GM13977 (cell line): ENCODE results near the gene MAX.

Source experiments
- DNase-seq: peaks from one replicate; pipeline ENCODE4 v3.0.0; 2012; ENCODE audit warnings: low spot score
- CTCF ChIP-seq: IDR thresholded peaks from 2 replicates; pipeline ENCODE4 v1.5.1; 2012; ENCODE audit warnings: mild to moderate bottlenecking, control low read depth; ENCODE audit not compliant: insufficient read depth; ENCODE audit errors: extremely low read depth, missing control alignments
- in situ Hi-C: fragments of 300-500 bp; cut with MboI; formaldehyde crosslinking; loops from one replicate; pipeline ENCODE4 v1.12.0; 2022; ENCODE audit warnings: low sequenced_read_pairs, low pct_unique_long_range_greater_than_20kb, mixed read lengths, inconsistent platforms; ENCODE audit not compliant: unreplicated experiment

Gene MAX

DNA sequence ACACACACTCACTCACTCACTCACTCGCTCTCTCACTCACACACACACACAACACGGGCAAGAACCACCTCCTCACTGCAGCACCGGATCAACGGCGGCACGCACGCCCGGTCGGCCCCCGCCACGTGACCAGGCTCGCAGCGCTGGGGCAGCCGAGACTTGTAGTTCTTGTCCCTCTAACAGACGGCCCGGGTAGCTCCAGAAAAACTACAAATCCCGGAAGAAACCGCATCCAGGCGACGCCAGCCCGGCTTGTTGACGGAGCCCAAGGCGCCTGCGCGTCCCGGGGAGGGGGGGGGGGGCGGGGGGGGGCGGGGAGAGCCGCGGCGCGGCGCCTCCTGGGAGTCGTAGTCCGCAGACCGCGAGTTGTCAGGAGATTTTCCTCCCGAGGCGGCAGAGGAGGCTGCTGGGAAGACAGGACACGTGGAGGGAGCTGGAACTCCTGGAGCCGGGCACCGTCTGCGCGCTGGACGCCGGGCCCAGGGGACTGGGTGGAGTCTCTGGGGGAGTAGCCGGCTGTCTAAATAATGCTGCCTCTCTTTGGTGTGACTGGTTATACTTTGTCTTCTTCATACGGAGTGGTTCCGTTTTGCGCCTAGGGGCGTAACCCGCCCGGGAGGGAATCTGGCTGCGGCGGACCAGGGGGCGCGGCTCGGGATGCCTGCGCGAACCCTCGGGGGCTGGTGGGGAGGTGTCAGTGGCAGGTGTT, at the start of gene MAX:
Gene MAX, minus strand, starts transcription at position 77 of the 709 bp plus-strand sequence. CDS start 178 bp downstream, outside the sequence.
- no peak for TF ChIP-seq CTCF
- DNase-seq = peak; percentile 97
- in situ Hi-C loops = no loop called here

DNA sequence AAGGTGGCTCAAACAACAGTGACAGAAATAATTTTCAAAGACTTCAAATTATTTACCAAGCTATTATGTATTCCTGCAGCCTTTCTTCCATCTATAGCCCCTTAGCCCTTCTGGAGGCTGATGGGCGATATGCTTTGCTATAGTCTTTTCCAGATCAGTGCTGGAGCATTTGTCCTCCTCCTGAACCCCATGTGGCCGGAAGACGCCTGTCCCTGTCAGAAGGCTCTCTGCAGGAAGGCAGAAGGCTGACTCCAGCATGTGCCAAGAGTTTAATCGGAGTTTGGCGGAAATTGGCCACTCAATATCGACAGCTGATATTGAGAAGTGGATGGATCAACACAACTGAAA, 49.3 kb upstream of the MAX start:
- no peak for TF ChIP-seq CTCF
- in situ Hi-C loops = no loop called here
- no peak for DNase-seq

DNA sequence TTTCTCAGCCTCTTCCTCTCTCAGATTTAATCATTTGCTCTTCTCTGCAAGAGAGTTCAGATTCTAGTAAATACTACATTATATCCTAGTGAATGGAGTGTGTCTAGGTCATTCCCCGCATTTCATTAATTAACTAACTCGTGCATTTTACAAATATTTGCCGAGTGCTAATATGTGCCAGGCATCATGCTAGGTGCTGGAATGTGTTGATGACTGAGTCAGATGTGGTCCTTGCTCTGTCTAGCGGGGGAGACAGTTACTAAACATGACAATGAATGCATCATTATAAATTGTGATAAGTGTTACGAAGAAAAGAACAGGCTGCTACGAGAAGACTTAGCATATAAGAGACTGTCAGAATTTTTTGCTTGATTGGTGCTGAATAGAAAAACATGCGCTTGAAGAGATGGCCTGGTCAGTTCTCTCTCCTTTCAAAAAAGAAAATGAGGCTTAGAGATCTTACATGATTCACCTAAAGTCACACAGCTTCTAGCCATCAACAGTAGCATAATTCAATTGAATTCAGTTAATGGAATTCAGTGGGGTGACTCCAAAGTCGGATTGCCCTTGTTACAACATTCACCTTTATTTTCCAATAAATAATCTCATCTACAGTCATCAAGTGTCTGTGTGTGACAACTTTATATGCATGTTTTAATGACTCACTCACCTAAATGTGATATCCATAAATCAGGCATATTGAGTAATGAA, 48.7 kb upstream of the MAX start:
- TF ChIP-seq CTCF = no peak
- in situ Hi-C loops = no loop called here
- DNase-seq = no peak

DNA sequence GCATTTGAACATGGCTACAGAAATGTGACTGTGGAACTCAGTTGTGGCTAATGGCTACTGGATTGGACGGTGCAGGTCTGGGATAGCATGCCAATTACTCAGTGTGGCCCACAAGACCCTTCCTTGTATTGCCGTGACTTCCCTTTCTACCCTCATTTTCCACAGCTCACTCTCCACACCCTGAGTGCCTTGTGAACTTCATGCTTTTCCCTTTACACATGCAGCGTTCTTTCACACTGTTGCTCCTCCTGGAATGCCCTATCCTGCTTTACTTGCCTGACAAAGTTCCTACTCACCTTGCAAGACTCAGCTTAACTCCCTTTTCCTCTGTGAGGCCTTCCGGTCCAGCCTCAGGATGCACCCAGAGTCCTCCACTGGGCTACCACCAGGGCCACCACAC, 46.8 kb upstream of the MAX start:
- DNase-seq = no peak
- in situ Hi-C loops = no loop called here
- TF ChIP-seq CTCF = no peak

GRCh38 chr14:65144170-65144569, 41.9 kb upstream of the MAX start:
- in situ Hi-C loops = no loop called here
- DNase-seq = no peak
- no peak for TF ChIP-seq CTCF

- DNase-seq = no peak
- no peak for TF ChIP-seq CTCF
- in situ Hi-C loops = no loop called here
These were observed 40.8 kb upstream of the MAX start for GRCh38 chr14:65142914-65143625.
